GM12801 (cell line): Measurements from ENCODE around the gene WDR76.

Source experiments
- TF ChIP-seq, protein P1 (sequence below): IDR thresholded peaks from one replicate; pipeline ENCODE4 v1.5.1; 2011; ENCODE audit warnings: control low read depth; ENCODE audit not compliant: insufficient read length; ENCODE audit errors: extremely low read depth

WDR76 gene

DNA sequence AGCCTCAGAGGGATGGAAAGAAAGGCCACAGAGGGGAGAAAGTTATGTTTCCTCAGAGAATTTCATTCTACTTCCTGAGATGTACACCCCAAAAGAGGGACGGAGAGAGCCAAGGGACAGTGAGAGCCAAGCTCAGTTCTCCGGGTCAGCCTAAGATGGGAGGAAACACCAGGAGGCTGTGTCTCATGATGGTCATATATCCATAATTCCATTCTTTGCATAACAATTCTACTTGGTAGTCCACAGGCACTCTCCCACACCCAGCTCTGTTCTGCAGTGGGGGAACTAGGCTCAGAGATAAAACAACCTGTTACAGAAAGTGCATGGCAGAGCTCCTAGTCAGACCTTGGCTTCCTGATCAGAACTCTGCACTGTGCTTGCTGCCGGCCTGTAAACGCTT lies 54.4 kb downstream of the WDR76 start:
- TF ChIP-seq, protein P1, sequence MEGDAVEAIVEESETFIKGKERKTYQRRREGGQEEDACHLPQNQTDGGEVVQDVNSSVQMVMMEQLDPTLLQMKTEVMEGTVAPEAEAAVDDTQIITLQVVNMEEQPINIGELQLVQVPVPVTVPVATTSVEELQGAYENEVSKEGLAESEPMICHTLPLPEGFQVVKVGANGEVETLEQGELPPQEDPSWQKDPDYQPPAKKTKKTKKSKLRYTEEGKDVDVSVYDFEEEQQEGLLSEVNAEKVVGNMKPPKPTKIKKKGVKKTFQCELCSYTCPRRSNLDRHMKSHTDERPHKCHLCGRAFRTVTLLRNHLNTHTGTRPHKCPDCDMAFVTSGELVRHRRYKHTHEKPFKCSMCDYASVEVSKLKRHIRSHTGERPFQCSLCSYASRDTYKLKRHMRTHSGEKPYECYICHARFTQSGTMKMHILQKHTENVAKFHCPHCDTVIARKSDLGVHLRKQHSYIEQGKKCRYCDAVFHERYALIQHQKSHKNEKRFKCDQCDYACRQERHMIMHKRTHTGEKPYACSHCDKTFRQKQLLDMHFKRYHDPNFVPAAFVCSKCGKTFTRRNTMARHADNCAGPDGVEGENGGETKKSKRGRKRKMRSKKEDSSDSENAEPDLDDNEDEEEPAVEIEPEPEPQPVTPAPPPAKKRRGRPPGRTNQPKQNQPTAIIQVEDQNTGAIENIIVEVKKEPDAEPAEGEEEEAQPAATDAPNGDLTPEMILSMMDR = no peak

- TF ChIP-seq, protein P1 = no peak
These were observed 55.1 kb downstream of the WDR76 start for GRCh38 chr15:43881944-43882343.

GRCh38 chr15:43883571-43883970 lies 56.8 kb downstream of the WDR76 start:
- TF ChIP-seq, protein P1 = no peak

DNA sequence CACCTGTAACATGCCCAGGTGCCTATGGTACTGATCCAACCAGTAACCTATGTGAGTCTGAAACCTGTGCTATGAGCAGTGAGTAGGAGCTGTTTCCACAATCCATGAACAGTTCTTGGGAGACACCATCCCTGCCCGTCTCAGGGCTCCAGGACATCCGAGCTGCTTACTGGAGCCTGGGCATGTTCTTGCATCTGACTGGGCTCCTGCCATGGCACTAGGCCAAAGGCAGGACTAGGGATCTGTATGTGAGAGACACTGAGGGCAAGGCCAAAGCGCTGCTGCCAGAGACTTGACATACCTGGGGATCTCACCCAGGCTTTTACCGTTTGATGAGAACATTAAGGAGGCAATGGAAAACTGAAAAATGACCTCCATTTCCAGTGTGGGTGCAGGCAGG lies 59.8 kb downstream of the WDR76 start:
- TF ChIP-seq, protein P1 = no peak

GRCh38 chr15:43887901-43888300 lies 61.1 kb downstream of the WDR76 start:
- TF ChIP-seq, protein P1 = no peak

GRCh38 chr15:43889042-43889441 lies 62.2 kb downstream of the WDR76 start:
- TF ChIP-seq, protein P1 = no peak

- TF ChIP-seq, protein P1 = no peak
These were observed 67.2 kb downstream of the WDR76 start for GRCh38 chr15:43893956-43894355.

DNA sequence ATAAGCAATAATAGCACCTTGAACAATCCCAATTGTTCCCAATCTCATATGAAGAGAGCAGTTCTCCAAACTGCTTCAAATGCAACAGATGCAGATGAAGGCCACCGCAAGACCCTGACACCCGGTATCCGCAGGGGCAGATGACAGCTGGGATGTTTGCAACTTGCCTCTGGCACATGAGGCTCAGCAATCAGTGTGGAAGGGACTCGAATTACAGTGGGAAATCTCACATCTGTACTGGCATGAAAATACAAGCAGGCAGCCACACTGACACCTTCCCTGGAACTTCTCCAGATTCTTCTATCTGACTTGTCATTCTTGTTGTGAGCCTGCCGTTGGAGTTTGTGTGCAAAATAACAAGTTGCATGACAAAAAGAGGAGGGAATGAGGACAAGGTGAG lies 68.8 kb downstream of the WDR76 start:
- TF ChIP-seq, protein P1 = no peak
